ENCODE results near the gene INHBB. TPM values are rescaled to one million over a fixed set of nuclear protein-coding genes. Genes with fewer than 3 reads are reported as not detected.

INHBB gene
- total RNA-seq, 1 donor from 2014 or later: 0.62 TPM

DNA sequence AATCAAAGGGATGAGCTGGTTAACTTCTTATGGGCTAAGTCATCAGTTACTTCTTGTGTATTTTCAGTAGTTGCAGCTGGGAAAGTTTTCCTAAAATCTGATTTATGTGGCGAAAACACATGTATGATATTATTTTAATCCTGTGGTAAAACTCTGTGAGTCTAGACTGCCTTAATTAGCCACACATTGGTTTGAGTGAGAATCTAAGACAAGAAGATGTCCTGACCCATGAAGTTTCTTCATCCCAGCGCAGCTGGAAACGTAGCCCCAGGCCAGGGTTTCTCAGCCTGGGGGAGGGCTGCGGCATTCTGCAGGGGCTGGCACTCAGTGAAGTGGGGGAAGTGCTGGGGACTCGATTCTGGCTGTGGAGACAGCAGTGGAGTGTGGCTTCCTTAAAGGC lies 44.7 kb upstream of the INHBB start:
- Mint-ChIP-seq H3K4me1 (ENCODE audit: unreplicated experiment) (peaks cover 4% of the 10 kb centered on the region), H3K4me3 (ENCODE audit: unreplicated experiment) (no peak overlapping the region), H3K36me3 (ENCODE audit: unreplicated experiment) (peaks cover 27% of the 10 kb centered on the region), H3K9me3 (ENCODE audit: unreplicated experiment) (no peaks in the 10 kb centered on the region), H3K27me3 (ENCODE audit: unreplicated experiment) (no peaks in the 10 kb centered on the region), H3K27ac (ENCODE audit: unreplicated experiment) (no peak overlapping the region)
- TF ChIP-seq, protein P1, sequence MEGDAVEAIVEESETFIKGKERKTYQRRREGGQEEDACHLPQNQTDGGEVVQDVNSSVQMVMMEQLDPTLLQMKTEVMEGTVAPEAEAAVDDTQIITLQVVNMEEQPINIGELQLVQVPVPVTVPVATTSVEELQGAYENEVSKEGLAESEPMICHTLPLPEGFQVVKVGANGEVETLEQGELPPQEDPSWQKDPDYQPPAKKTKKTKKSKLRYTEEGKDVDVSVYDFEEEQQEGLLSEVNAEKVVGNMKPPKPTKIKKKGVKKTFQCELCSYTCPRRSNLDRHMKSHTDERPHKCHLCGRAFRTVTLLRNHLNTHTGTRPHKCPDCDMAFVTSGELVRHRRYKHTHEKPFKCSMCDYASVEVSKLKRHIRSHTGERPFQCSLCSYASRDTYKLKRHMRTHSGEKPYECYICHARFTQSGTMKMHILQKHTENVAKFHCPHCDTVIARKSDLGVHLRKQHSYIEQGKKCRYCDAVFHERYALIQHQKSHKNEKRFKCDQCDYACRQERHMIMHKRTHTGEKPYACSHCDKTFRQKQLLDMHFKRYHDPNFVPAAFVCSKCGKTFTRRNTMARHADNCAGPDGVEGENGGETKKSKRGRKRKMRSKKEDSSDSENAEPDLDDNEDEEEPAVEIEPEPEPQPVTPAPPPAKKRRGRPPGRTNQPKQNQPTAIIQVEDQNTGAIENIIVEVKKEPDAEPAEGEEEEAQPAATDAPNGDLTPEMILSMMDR (IDR thresholded peaks at IDR 0.05): no peak
- DNase-seq (ENCODE audit: extremely low spot score, unreplicated experiment): no peak

DNA sequence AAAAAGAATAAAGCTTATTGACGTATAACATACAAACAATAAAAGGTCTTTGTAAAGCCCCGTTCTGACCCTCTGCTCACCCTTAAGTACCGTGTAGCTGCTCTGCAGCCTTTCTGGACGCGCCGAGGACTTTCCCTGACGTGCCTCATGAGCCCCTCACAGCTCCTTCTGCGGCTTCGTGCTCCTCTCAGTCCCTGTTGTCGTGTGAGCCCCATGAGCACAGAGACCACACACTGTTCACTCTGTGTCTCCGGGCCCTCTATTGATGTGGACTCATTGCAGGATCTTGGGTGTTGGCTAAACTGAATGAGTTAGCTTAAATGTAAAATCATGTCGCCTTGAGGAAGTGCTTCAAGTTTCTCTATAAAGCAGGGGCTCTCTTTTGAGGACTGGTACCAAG lies 43.6 kb upstream of the INHBB start:
- Mint-ChIP-seq H3K4me1 (ENCODE audit: unreplicated experiment) (peaks cover 4% of the 10 kb centered on the region), H3K36me3 (ENCODE audit: unreplicated experiment) (peaks cover 22% of the 10 kb centered on the region), H3K4me3 (ENCODE audit: unreplicated experiment) (no peak overlapping the region), H3K9me3 (ENCODE audit: unreplicated experiment) (no peaks in the 10 kb centered on the region), H3K27ac (ENCODE audit: unreplicated experiment) (no peak overlapping the region), H3K27me3 (ENCODE audit: unreplicated experiment) (no peaks in the 10 kb centered on the region)
- TF ChIP-seq, protein P1 (IDR thresholded peaks at IDR 0.05): no peak
- no peak for DNase-seq (ENCODE audit: extremely low spot score, unreplicated experiment)

DNA sequence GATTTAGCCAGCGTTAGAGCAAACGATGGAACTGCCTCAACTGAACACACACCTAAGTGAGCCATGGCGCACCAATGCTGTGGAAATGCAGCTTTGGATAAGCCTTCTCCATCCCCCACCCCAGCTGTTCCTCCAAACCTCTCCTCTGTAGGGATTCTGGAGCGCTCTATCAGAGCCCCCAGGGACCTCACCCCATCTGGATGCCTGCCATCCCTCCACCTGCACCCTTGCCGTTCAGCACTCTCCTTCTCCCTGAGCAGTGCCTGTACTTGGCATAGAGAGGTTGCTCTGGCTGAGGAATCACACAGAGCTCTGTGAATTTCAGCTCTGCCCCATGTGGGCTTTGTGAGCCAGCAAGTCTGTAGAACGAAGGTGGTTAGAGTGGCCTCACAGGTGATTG lies 42.8 kb upstream of the INHBB start:
- H3K9me3 Mint-ChIP-seq (ENCODE audit: unreplicated experiment): no peaks in the 10 kb centered on the region
- H3K4me3 Mint-ChIP-seq (ENCODE audit: unreplicated experiment): no peak overlapping the region
- TF ChIP-seq, protein P1 (IDR thresholded peaks at IDR 0.05): no peak
- no peak for DNase-seq (ENCODE audit: extremely low spot score, unreplicated experiment)
- H3K27me3 Mint-ChIP-seq (ENCODE audit: unreplicated experiment): no peaks in the 10 kb centered on the region
- no peak overlapping the region for H3K27ac Mint-ChIP-seq (ENCODE audit: unreplicated experiment)
- H3K4me1 Mint-ChIP-seq (ENCODE audit: unreplicated experiment): peaks cover 4% of the 10 kb centered on the region
- peaks cover 18% of the 10 kb centered on the region for H3K36me3 Mint-ChIP-seq (ENCODE audit: unreplicated experiment)

DNA sequence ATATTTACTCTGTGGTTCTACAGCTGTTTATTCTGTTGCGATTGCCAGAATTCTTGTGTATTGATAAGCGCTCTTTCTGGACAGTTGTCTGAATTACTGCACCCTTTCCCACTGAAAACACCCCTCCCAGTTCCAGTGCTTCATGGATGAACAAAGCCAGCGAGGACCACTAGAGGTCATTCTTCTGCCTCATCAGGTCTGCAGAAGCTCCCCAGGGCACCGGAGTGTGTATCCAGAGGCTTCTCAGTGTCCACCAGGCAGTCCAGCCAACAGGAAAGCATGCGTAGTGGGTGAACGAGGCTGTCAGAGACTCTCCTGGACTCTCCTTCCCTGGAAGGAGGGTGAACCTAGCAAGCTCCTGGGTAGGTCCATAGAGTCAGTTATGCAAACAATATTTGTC lies 40.6 kb upstream of the INHBB start:
- Mint-ChIP-seq H3K36me3 (ENCODE audit: unreplicated experiment) (peaks cover 7% of the 10 kb centered on the region), H3K9me3 (ENCODE audit: unreplicated experiment) (no peaks in the 10 kb centered on the region), H3K27ac (ENCODE audit: unreplicated experiment) (no peak overlapping the region), H3K4me3 (ENCODE audit: unreplicated experiment) (no peak overlapping the region), H3K27me3 (ENCODE audit: unreplicated experiment) (no peaks in the 10 kb centered on the region), H3K4me1 (ENCODE audit: unreplicated experiment) (no peaks in the 10 kb centered on the region)
- DNase-seq (ENCODE audit: extremely low spot score, unreplicated experiment): no peak
- TF ChIP-seq, protein P1 (IDR thresholded peaks at IDR 0.05): no peak

DNA sequence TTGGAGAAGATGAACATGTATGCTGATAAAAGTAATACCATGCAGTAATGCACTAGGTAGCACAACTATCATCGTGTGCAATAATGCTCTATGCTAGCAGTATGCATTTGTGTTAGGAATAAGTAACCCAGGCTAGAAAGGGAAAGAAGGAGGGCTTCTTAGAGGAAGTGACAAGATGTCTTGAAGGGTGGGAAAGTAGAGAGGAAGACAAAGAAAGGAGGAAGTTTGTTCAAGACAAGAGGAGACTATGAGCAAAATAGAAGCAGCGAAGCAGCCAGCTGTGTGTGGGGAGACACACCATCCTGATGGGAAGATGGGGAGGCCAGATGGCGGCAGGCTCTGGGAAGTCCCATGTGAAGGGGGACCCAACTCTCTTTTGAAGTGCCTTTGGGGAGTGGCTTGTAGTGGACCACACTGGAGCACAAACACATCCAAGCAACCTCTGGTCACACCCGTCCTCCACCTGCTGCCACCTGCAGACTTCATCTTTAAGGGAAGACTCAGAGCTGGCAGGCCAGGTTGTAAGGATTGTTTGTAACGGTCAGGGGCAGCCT lies 39.9 kb upstream of the INHBB start:
- no peak for DNase-seq (ENCODE audit: extremely low spot score, unreplicated experiment)
- TF ChIP-seq, protein P1 (IDR thresholded peaks at IDR 0.05): no peak

More for the DNA sequence above, 39.9 kb upstream of the INHBB start:
- Mint-ChIP-seq H3K9me3 (ENCODE audit: unreplicated experiment) (no peaks in the 10 kb centered on the region), H3K4me3 (ENCODE audit: unreplicated experiment) (no peak overlapping the region), H3K4me1 (ENCODE audit: unreplicated experiment) (no peaks in the 10 kb centered on the region), H3K36me3 (ENCODE audit: unreplicated experiment) (peaks cover 4% of the 10 kb centered on the region), H3K27ac (ENCODE audit: unreplicated experiment) (no peak overlapping the region), H3K27me3 (ENCODE audit: unreplicated experiment) (no peaks in the 10 kb centered on the region)

Measured in osteocyte (in vitro differentiated cells).